ENCODE results near the gene DDIT4.

GRCh38 chr10:72239409-72239808 lies 34.3 kb upstream of the DDIT4 start:
- TF ChIP-seq EZH2phosphoT487 (IDR thresholded peaks at IDR 0.05; ENCODE audit: insufficient read depth, low read depth) (no peak), EZH2 (IDR thresholded peaks at IDR 0.05; ENCODE audit: insufficient read depth, poor library complexity, severe bottlenecking) (no peak)
